ENCODE data around the gene LHFPL2. TPM values are rescaled to one million over a fixed set of nuclear protein-coding genes. Genes with fewer than 3 reads are reported as not detected.

Gene LHFPL2
- total and polyA plus RNA-seq, 2 of the 4 experiments (the other 2 are of a cell fraction): 6.5 to 11.3 TPM

- dilution Hi-C loops (cut with HindIII; ENCODE audit: low sequenced_read_pairs, unreplicated experiment) (no loop called here), intact Hi-C loops (cut with micrococcal nuclease) (no loop called here), in situ Hi-C loops (cut with MboI; ENCODE audit: low sequenced_read_pairs) (no loop called here)
- Histone ChIP-seq H3K4ac (ENCODE audit: low read depth, low read length) (no peak overlapping the region), H4K8ac (ENCODE audit: low read depth in 2 of 2, low read length in 2 of 2) (no peak overlapping the region), H3K79me1 (ENCODE audit: low read depth in 1 of 2, low read length in 2 of 2) (peaks cover 10 to 52% of the 10 kb centered on the region in 2 experiments), H3K27me3 (ENCODE audit: control insufficient read depth, insufficient read depth, low read length) (no peaks in the 10 kb centered on the region), H2AK5ac (ENCODE audit: low read depth, low read length) (no peak overlapping the region), H2BK120ac (ENCODE audit: low read depth, low read length) (no peak overlapping the region), H2AFZ (replicated peaks; ENCODE audit: low read length, poor library complexity) (no peak overlapping the region), H3K4me3 (ENCODE audit: insufficient read depth, low read depth, low read length) (no peak overlapping the region), H3K27ac (ENCODE audit: insufficient read depth, low read length) (no peak overlapping the region), H4K91ac (ENCODE audit: insufficient read depth, low read depth, low read length) (no peak overlapping the region), H3K4me2 (ENCODE audit: low read depth, low read length) (no peak overlapping the region), H3K18ac (ENCODE audit: low read depth, low read length) (no peak overlapping the region), H3K56ac (ENCODE audit: extremely low read depth, insufficient read depth, low read length) (no peak overlapping the region), H2BK5ac (ENCODE audit: low read depth, low read length, poor library complexity, severe bottlenecking) (no peak overlapping the region), H2BK15ac (ENCODE audit: low read depth, low read length) (no peak overlapping the region), H3K9me1 (ENCODE audit: insufficient read depth, low read length) (peaks cover 15% of the 10 kb centered on the region; the same call in 1 of the 2 replicates), H3K23ac (ENCODE audit: low read depth, low read length) (no peak overlapping the region), H2BK20ac (ENCODE audit: low read depth, low read length) (no peak overlapping the region), H3K14ac (replicated peaks; ENCODE audit: low read depth, low read length) (no peak overlapping the region), H3K4me1 (ENCODE audit: control insufficient read depth, insufficient read depth, low read length) (peaks cover 14% of the 10 kb centered on the region), H2AK9ac (replicated peaks; ENCODE audit: low read depth, low read length, poor library complexity) (no peak overlapping the region), H3K9me3 (ENCODE audit: control insufficient read depth, insufficient read depth, low read length) (no peaks in the 10 kb centered on the region), H4K5ac (ENCODE audit: low read depth, low read length) (no peak overlapping the region), H3K36me3 (ENCODE audit: control insufficient read depth, insufficient read depth, low read length) (peaks cover 4% of the 10 kb centered on the region), H4K20me1 (ENCODE audit: insufficient read depth, low read length) (0 out of 2 replicates have a peak, but pooled peaks cover 7% of the 10 kb centered on the region), H3K9ac (ENCODE audit: low read depth, low read length) (no peak overlapping the region)
- no CpG with 5 or more reads among the region's 1 CpG for WGBS, 2 experiments (ENCODE audit: extremely low coverage in 2 of 2, insufficient read length in 1 of 2)
- ChIA-PET CTCF (interaction anchor here (1.2 kb wide), 1 partner anchor 12 kb away, joined by 3 read pairs; no protein-coding TSS in a partner anchor), POLR2A (ENCODE audit: unreplicated experiment) (no interaction called here)
- TF ChIP-seq FOS (IDR thresholded peaks at IDR 0.05; ENCODE audit: low read depth, low read length) (no peak), NFE2L2 (IDR thresholded peaks at IDR 0.05; ENCODE audit: low read depth, low read length) (no peak), RCOR1 (IDR thresholded peaks at IDR 0.05; ENCODE audit: insufficient replicate concordance, low read length) (no peak), MAFK (IDR thresholded peaks at IDR 0.05; ENCODE audit: low read depth, low read length) (no peak), SMC3 (IDR thresholded peaks at IDR 0.05; ENCODE audit: low read depth, low read length) (no peak), CHD1 (IDR thresholded peaks at IDR 0.05; ENCODE audit: low read depth, low read length) (no peak), BHLHE40 (IDR thresholded peaks at IDR 0.05; ENCODE audit: low read depth, low read length) (no peak), MXI1 (IDR thresholded peaks at IDR 0.05; ENCODE audit: borderline replicate concordance, low read depth, low read length) (no peak), RAD21 (IDR thresholded peaks at IDR 0.05; ENCODE audit: low read length) (no peak), POLR2A (IDR thresholded peaks at IDR 0.05; ENCODE audit: low read depth, low read length) (no peak), ELK1 (IDR thresholded peaks at IDR 0.05; ENCODE audit: borderline replicate concordance, low read depth, low read length) (no peak), CTCF (conservative IDR thresholded peaks at IDR 0.05; ENCODE audit: low read depth, low read length) (no peak), RFX5 (IDR thresholded peaks at IDR 0.05; ENCODE audit: low read depth, low read length) (no peak), CEBPB (IDR thresholded peaks at IDR 0.05; ENCODE audit: low read depth, low read length) (no peak)
- no peak for ATAC-seq (ENCODE audit: low read depth)
- BruUV-seq (replicated peaks): no TSS peak
- DNase-seq: no peak
These were observed 44.9 kb downstream of the LHFPL2 start for GRCh38 chr5:78603636-78604175.

Data from IMR-90 (cell line).